GM19035 (cell line): Measurements from ENCODE around the gene HCRTR1.

Source experiments
- ATAC-seq: cut with Tn5 transposase; IDR thresholded peaks from one replicate; pipeline ENCODE4 v1.9.1; 2021; ENCODE audit not compliant: unreplicated experiment

The HCRTR1 gene

DNA sequence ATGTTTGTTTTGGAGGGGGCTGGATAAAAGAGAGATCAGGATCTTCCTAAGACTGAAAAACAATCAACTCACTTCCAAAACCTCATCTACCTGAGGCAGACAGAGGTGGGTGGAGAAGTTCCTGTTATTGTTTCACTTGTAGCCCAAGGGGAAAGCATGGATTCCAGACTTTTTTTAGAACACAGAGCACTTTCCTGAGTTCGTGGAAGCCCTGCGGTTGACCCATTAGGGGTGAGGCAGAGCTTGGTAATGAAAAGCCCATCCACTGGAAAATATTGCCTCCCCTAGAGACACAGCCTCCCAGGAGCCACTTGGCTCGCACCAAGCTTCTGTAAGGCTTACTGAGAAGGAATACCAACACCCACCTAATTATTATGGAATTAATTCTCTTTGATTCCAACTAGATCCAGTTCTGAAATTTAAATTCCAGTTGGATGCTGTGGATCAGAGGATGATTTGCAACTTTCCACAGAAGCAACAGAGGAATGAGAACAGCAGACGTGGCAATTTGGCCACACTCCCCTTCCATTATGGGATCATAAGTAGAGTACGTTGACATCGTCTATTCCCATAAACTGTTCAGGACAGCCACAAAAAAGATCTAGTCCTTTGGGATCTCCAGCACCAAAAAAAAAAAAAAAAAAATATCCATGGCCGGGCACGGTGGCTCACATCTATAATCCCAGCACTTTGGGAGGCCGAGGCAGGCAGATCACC, 31.3 kb downstream of the HCRTR1 start:
- no peak for ATAC-seq

DNA sequence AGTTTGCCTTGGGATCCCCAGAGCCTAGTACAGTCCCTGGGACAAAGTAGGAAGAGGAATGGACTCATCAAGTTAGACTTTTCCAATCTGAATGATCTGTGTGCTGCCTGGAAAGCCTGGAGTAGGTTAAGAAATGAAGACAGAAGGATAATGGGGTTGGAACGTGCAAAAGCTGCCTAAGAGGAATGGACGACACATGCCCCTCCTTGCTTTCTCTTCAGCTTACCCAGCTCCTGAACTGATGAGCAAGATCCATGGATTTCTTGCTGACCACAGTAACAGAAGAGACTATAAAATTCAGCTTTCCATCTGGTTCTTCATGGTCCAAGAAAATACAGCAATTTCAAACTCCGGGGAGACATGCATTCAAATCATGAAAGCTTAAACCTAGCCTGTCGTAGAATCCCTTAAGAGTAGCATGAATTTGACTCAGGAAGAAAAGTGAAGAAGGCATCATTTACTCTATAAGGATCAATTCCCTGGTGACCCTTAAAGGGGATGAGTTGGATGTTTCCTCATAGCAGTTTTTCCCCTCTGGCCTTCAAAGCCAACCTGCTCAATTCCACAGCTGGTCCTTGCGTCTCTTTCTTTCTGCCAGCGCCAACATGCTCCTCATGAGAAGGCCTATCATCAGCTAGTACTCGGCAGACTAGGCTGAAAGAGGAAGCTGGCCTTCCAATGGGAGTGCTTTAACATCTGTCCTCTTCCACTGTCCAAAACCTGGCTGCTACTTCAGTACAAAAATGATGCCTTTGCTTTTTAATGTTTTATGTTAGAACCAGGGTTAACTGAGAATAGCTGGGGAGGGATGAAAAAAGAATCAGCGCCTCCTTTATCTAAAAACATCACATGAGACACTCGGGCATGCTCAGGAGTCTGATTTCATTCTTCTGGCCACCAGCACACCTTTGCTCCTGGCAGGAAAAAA, 32.9 kb downstream of the HCRTR1 start:
- no peak for ATAC-seq

DNA sequence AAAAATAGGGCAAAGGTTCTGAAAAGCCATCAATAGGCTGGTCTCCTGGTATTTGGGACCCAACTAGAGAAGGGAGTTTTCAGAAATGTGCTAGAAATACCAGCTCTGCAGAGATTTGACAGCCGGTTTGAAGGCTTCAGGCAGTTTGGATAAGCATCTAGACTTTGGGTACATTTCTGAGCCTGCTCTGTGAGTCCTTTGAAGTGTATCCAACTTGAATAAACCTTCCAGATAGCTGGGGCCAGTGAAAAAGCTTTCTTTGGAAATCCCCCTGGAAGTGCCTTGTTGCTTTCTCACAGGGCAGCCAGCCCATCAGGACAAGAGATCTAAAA, 33.6 kb downstream of the HCRTR1 start:
- no peak for ATAC-seq

DNA sequence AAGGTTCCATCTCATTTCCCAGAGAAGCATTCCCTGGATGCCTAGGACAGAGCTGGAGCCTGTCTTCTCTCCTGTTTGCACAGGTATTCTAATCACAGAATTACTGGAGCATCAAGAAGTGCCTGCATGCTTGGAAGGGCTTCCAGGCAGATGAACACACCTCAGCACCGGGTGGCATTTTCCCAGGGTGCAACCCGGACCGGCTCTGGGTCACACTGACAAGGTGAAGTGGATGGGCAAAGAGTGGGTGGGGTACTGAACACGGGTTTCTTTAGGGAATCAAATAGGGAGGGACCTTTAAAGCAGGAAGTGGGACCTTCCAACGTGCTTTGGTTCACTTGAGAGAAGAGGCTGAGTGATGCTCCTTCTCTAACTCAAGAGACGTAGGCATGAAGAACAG, 34.3 kb downstream of the HCRTR1 start:
- no peak for ATAC-seq

DNA sequence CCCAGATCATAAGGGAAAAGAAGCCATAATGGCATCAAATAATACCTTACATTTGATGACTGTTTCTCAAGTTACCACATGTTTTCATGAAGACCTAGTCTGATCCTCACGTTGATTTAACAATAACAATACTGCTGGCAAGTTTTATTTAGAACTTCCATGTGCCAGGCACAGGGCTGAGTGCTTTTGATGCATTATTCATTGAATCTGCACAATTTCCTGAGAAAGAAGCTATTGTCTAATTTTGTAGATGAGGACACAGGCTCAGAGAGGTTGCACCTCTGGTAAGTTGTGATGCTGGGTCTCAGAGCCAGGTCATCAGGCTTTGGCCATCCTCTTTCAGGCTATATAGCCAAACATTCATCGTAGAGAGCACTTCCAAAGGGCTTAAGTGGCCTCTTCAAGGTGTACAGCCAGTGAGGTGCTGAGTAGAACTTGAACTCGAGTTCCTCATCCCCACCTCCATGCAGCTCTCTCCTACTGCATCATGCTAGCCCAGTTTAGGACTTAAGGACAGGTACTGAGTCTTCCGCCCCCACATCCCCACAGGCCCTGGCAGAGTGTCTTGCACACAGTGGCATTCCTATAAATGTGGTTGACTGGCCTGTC, 35.5 kb downstream of the HCRTR1 start:
- ATAC-seq, result no peak

DNA sequence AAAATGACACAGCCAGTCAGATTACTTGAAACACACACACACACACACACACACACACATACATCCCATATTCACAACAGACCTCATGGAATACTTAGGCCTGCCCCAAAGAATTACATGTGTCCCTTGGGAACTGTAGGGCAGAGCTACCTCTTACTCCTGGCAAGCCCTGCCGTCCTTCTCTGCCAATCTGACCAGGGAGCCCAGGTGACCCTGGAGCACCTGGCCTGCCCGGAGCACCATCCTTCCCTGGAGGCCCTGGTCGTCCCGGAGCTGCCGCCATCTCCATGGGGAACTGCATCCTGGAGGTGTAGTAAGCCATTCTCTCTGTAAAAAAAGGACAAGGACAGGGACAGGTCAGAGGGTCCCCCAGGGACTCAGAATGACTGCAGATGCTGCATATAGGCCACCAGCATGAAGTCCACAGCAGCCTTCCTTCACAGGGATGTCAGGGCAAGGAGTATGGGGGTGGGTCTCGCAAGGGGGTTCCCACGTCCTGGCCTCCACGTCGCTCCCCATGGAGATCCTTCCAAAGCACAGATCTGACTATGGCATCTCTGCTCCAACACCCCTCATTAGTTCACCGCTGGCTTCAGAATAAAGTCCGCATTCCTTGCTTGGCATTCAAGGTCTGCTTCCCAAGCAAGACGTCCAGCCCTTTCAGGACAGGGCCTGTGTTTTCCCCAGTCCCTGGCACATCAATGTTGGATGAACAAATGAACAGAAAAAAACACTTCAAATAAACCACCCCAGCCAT, 36.4 kb downstream of the HCRTR1 start:
- no peak for ATAC-seq

DNA sequence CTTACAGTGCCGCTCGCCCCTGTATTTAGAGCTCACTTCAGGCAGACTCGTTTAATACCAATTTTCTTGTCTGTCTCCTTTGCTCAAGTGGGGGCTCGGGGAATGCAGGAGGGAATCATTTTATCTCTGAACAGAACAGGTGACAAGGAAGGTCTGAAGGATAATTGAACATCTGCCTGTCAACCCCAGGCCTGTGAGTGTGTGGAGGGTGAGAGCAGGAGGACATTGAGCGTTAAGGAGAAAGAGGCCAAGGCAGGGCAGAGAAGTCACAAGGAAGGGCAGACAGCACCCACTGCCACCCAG, 36.9 kb downstream of the HCRTR1 start:
- no peak for ATAC-seq

DNA sequence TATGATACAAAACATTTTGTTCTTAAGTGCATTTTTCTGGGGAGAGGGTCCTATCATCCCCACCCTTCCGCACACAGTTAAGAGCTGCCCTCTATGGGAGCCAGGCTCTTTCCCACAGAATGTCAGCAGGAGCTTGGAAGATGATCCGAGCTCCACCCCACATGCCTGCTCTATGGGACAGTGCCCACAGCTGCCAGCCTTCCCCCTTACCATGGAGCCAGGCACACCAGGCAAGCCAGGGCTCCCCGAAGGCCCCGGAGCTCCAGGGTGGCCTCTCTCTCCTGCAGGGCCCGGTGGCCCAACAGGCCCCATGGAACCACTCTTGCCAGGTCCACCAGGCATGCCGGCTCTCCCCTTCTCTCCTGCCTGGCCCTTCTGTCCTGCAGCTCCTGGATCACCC, 37.6 kb downstream of the HCRTR1 start:
- ATAC-seq, result no peak

DNA sequence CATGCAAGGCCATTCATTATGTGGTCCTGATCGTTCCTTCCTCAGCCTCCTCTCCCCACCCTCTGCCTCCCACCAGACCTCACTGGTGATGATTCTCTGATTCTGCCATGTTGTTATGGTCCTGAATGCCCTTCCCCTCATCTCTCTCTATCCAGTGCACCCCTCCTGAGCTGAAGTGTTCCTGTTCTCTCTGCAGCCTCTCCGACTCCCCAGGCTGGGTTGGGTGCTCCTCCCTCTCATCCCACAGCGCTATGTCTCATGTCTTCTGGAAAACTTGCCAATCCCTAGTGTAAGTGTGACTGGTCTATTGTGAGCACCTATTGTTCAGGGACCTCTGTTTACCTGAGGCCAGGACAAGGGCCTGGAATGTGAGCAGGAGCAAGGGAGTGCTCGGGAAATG, 38.3 kb downstream of the HCRTR1 start:
- no peak for ATAC-seq

DNA sequence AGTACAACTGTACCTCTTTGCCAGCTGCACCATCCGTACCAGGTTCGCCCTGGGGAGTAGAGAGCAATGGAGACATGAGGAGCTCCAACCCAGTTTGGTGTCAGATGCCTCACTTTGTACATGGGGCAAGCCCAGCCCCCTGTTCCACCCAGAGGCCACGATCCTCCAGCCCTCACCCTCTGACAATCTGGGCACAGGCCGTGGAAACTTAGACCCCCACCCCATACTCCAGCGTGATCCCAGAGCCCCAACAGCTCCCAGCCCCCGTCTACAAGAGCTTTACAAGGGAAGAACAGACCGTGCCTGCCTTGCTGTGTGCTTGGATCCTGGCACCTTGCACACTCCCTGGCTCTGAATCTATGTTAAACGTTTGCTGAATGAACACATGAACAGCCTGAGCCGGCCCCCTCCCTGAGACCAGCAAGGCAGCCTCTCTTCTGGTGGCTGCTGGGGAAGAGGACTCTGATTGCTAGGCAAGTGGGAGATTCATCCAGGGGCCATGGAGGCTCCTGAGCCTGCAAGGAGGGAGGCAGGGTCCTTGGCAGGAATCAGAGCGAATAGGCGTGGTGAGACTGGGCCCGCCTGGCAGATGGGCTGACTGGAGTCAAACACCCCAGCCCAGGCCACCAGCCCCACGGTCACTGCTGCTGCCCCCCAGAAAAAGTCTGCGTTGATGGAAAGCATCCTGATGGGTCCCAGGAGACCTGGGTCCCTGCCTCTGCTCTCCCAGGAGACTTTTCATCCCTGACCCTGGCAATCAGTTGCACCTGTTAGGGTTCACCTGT, 39.7 kb downstream of the HCRTR1 start:
- no peak for ATAC-seq

DNA sequence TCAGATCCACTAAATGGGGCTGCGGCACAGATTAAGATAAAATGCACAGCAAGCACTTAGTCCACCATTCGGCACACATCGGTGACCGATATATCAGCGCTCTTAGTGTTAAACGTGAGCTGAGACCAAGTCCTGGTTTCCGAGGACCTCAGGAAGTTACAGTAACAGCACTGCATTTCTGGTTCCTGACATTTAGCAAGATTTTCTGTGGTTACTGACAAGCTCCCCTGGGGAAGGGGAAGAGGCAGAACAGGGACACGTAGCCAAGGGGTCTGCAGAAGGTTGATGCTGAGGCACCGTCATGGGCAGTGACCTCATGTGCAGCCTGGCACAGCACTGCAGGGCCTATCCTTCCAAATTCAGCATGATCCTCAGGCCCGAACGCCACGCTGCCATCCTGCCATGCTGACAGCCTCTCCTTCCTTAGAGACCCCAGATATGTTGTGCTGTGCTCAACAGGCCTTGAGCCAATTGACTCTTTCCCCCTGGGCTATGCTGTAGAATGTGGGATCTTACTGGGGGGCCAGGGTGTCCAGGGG, 40.6 kb downstream of the HCRTR1 start:
- ATAC-seq, result no peak

DNA sequence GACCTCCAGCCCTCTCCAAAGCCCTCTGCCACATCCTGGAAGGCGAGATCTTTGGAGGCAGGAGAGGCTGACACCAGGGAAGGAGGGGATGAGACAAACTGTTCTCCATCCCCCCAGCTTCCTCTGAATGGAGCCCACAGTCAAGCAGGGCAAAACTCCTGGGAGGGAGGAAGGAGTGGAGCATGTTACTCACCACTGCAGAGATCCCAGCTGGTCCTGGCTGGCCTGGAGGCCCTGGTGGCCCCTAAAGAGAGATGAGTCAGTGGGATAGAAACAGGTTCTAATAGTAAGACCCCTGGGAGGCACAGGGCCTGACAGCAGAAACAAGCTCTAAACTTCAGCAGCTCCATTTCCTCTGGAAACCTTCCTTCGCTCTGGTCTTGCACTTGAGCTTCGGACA, 41.2 kb downstream of the HCRTR1 start:
- no peak for ATAC-seq

DNA sequence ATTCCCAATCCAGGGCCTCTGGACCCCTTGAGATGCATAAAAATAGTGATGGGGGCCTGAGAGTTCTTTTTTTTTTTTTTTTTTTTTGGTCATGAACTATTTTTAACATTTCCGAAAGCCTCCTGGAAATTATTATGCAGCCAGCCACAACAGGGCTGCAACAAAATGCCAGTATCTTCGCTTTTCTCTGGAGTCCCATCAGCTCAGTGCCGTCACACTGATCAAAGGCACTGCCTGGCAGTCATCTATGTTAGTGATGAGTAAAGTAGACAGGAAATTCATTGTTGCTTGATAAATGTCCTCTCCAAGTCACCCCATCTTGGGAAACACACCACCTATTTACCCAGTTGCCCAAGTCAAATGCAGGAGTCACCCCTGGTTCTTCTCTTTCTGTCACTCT, 42.4 kb downstream of the HCRTR1 start:
- no peak for ATAC-seq

DNA sequence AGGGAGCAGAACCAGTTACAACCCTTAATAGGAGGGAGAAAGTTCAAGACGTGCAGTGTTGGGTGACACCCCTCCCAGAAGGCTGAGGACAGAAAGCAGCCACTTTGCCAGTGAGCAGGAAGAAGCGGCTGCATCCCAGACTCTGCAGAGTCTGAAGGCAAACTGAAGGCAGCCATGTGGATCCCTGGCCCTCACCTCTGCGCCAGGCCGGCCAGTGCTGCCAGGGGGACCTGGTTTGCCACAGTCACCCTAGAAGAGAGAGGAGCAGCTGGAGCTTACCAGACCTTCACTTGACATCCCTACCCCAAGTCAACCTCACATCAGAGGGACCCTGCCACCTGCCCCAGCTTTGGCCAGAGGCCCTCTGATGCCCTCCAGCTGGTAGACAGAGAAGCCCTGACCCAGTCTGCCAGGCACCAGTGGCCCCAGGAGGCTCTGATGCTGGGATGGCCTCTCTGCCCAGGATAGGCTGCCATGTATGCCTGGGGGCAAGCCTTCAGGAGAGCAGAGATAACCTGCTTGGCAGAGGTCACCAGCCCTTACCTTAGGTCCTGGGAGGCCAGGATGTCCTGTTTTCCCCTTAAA, 43.5 kb downstream of the HCRTR1 start:
- no peak for ATAC-seq

DNA sequence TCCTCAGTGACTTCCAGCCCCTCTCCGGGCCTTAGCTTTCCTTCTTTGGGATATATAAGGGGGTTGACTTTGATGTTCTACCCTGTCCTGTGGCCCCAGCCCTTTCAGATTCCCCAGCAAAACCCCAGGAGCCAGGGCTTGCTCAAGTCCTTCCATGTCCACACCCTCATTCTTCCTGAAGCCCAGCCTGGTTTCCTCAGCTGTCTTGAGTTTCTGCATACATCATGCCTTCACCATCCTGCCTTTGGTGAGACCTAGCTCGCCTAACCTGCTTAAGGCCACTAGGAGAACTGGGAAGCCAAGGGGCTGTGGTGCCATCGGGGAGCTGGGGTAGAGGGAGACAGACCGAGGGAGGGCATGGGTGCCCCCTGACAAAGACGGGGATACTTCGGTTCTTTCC, 44.4 kb downstream of the HCRTR1 start:
- ATAC-seq, result no peak

DNA sequence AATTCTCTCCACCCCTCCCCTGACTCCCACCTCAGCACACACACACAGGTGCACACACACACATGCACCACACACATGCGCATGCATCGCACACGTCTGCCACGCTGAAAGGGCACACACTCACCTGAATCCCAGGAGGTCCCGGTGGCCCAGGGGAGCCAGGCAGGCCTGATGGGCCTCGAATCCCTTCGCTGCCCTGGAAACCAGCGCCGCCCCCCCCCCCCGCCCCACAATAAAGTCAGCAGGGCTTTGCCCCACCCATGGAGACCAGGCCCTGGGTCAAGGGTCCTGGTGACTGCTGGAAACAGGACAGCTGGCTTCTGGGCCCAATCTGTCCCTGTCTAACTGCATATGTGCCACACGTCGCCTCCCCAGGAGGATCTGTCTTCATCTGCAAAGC, 45.0 kb downstream of the HCRTR1 start:
- ATAC-seq, result no peak

DNA sequence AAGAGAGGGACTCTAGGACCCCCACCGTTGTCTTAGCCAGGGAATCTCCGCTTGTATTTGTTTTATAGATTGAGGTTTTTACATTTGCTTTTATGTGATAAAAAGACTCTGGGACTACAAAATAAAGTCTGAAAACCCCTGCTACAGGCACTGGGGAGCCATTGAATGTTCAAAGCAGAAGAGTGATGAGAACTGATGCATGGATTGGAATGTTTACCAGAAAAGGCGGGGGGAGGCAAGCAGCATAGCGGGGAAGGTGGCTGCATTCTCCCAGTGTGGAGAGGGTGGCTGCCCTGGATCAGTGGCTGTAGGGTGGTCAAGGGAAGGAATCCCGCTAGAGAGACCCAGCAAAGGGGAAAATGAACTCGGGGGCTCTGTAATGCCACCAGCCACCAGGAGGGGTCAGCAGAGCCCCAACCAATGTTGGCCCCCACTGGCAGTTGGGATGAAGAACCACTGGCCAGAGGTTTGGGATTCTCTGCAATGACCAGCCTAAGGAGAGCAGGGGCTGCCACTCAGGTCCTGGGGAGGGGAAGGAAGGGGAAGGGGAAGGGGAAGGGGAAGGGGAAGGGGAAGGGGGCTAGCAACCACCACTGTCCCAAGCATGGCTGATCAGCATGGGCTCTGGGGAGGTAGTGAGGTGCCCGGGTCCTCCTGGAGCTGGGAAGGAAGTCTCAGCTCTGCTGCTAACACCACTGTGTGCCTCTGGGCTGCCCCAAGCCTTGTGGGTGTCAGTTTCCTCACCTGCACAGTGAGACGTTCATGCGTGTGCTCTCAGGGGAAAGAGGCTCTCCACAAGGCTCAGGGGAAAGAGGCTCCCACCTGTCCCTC, 46.3 kb downstream of the HCRTR1 start:
- no peak for ATAC-seq

DNA sequence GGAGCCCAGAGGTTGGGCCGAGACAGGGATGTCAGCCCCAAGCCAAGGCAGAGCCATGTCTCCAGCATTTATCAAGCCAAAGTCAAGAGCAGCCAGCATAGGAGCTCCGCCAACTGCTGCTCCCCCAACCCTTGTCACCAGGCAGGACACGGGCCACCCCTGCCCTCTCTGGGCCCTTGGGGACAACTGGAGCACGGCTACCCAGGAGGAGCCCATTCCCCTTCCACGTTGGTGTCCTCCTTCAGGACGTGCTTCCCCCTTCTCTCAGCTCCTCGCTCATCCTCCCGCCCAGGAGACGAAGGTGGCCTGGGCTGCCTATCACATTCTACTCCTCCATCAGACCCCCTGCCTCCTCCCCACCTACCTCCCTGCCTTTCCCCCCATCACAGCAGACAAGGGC, 47.0 kb downstream of the HCRTR1 start:
- no peak for ATAC-seq

DNA sequence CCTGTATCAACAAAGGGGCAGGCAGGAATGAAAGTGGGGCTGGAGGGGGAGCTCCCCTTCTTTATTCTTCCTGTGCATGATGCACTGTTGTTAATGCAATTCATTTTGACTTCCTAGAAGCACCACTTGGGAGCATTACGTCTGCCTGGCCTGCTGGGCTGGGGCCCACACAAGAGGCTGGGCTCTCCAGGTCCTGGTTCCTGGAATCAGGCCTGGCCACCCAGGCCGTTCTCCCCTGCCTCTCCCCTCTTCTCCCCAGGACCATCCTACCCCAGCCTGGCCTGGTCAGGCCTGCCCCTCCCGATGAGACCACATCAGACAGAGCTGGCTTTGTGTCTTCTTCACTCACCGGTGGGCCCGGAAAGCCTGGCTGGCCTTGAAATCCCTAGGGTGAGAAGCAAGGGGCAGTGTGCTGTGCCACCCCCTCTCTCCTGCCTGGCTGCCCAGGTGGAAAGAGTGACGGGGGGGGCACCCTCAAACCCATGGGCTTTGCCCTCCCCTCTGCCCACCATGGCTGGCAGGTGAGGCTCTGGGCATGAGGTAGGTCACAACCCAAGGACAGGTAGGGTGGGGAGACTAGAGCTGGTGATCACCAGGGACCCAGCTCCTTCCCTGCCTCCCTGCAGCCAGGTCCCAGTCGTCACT, 47.9 kb downstream of the HCRTR1 start:
- ATAC-seq, result no peak
